Neural progenitor cell (in vitro differentiated cells): Measurements from ENCODE around the gene TMEM45A.

Source experiments
- CTCF ChIP-seq: fragments of 200-600 bp; sonication (generic); IDR thresholded peaks from 2 replicates; pipeline ENCODE4 v1.5.1; 2017; ENCODE audit warnings: antibody characterized with exemption, mild to moderate bottlenecking
- EZH2phosphoT487 ChIP-seq: fragments of 200-600 bp; sonication (generic); IDR thresholded peaks from 2 replicates; pipeline ENCODE4 v1.6.1; 2017; ENCODE audit warnings: antibody characterized with exemption

GRCh38 chr3:100614941-100615340 is 122.5 kb downstream of the TMEM45A start:
- TF ChIP-seq CTCF: no peak
- TF ChIP-seq EZH2phosphoT487: no peak
